Bladder microvascular endothelial cell (primary cell): ENCODE results near the gene RNASE8. TPM values are rescaled to one million over a fixed set of nuclear protein-coding genes. Genes with fewer than 3 reads are reported as not detected.

Experiments used
- total RNA-seq: library from RNA; depleted of rRNA; stranded (reverse); fragments of >200 nt; gene quantifications from 2 replicates; pipeline ENCODE4 v1.2.3, GENCODE V29; 2014

The RNASE8 gene, protein sequence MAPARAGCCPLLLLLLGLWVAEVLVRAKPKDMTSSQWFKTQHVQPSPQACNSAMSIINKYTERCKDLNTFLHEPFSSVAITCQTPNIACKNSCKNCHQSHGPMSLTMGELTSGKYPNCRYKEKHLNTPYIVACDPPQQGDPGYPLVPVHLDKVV
- total RNA-seq: not detected in 2 replicates

DNA sequence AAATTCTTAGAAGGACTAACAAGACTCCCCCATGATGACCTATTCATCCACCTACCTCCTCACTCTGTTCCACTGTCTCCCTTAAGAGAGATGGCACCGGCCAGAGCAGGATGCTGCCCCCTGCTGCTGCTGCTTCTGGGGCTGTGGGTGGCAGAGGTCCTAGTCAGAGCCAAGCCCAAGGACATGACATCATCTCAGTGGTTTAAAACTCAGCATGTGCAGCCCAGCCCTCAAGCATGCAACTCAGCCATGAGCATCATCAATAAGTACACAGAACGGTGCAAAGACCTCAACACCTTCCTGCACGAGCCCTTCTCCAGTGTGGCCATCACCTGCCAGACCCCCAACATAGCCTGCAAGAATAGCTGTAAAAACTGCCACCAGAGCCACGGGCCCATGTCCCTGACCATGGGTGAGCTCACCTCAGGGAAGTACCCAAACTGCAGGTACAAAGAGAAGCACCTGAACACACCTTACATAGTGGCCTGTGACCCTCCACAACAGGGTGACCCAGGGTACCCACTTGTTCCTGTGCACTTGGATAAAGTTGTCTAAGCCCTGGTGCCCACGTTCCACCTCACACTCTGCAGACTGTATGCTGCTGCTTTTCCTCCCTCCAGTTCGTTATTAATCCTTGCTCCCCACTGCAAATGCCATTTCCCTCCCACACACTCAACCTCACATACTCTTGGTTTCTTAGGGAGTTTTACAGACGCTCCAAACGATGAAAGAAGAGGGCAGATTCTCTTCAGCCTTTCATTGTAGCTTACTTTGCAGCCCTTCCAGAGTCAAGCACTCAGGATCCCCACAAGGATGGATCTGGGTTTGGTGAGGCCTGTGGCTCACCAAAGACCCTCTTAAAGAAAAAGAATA lies at the start of gene RNASE8:
TSS of gene RNASE8 (plus strand) at position 20 of the 873 bp plus-strand sequence. CDS start at position 91, 71 bp downstream.

DNA sequence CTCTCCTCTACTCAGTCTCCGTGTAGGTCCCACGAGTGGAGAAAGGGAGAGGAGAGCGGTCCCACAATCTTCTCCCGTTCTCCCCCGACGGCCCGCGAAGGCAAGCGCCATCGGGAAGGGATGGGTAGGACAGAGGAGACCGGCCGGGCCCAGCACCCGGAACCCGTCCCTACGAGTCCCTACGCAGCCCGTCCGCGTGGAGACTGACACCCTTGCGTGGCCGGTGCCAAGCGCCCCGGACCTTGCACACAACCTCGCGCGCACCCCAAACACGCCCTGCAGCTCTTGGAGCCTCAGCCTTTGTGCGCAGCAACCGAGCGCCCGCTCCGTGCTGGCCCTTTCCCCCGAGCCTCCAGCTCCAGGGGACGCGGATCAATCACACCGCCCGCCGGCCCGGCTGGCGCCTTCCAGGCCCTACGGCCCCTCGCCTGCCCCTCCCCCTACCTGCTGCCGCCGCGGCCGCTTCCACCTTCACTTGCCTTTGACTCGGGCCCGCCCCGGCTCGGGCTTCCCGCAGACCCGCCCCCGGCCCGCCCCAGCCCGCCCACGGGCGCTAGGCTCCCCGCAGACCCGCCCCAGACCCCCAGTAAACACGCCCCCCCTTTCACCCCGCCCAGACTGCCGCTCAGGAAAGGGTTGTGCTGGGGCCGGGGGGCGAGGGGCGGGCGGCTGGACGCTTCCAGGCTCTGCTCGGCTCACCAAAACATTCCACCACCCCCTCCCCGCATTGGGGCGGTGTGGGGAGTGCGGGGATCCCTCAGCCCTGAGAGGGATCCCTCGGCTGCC lies 32.8 kb upstream of the RNASE8 start, which contains the start of gene NDRG2:
TSS of gene NDRG2 (minus strand) at position 477 of the 786 bp plus-strand sequence. CDS start 1,746 bp downstream, outside the sequence.

DNA sequence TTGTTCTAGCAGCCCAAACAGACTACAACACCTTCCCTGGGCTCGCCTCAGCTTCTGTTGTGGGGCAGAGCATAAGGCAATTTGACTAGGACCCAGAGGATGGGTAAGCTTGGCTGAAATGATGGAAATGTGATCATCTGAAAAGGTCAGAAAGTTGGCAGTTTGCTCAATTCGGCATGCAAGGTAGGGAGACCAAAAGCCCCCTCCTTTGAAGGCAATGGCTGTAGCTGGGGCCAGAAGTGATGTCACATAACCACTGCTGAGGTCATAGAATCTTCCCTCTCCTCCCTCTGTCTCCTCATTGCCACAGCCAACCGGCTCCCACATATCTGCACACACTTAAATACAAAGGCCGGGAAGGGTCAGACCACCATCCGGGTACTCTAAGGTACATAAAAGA lies 27.7 kb upstream of the RNASE8 start, which contains the start of gene TPPP2:
TSS of gene TPPP2 (plus strand) at position 301 of the 400 bp plus-strand sequence. CDS start 365 bp downstream, outside the sequence.

DNA sequence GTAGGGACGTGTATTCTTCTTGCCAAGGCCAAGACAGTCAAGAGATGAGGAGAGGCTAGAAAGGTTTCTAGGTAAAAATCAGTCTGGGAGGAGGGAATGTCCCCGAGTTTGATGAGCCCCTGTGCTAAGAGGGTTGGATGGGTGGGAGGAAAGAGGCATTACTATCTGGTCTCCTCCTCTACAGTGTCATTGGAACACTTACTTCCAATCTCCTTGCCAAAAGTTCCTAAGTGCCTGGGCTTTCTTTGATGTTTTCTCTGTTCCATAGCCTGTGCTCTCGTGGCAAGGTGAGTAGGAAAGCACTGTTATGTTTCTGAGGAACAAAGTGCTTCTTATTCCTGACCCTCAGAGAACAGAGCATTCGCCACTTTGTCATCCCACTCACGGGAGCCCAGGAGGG lies 22.9 kb upstream of the RNASE8 start, which contains the start of gene RNASE13:
TSS of gene RNASE13 (minus strand) at position 101 of the 400 bp plus-strand sequence. CDS start 519 bp downstream, outside the sequence.

DNA sequence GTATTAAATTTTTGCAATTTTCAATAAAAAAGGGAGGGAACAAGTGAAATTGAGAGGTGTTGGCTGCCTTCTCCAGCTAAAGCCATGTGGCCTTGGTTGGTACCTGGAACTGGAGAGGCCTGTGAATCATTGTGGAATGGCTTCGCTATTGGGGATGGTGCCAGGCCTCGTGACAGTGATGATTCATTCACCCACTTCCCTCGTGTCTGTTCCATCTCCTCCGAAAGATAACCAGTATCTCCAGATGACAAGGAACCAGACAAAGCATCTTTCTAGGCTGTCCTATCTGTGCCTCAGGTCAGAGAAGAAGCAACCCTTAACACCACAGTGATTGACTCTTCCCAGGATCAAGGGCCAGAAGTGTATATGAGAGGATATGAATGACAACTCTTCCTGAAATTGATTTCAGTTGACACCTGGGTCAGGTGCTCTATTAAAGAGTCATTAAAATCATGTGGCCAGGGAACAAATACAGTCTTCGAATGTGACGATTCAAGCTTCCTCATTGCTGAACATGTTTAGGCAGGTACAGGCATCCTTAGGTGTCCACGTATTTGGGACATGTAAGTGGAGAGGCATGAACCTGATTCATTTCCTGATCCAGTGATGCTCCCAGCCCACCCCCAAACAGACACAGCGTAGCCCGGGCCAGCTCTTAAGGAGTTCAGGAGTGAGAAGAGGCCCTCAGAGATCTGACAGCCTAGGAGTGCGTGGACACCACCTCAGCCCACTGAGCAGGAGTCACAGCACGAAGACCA lies 15.8 kb upstream of the RNASE8 start, which contains the start of gene RNASE7:
TSS of gene RNASE7 (plus strand) at position 687 of the 758 bp plus-strand sequence. CDS start 631 bp downstream, outside the sequence.

DNA sequence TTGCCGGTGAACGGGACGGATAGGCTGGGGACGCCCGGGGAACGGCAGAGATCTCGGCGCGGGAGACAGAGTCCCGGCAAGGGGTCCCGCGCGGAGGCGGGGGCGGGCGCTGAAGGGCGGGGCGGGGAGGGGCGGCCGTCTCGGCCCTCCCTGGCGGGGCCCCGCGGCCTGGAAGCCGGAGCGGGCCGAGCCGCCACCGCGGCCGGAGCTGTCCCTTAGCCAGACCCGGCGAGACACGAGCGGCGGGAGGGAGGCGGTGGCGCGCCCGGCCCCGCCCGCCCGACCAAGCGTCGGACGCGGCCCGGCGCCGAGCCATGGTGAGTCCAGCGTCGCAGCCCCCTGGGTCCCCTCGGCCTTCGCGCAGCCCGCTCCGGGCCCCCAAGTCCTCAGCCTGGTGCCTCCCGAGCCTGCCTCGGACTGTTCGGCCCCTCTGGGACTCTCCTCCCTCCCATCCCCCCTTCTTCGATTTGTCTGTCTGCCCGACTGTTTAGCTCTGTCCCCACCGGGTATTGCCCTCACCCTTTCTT lies 12.5 kb downstream of the RNASE8 start, which contains the start of gene ARHGEF40:
TSS of gene ARHGEF40 (plus strand) at position 222 of the 527 bp plus-strand sequence. CDS start at position 315, 93 bp downstream.

DNA sequence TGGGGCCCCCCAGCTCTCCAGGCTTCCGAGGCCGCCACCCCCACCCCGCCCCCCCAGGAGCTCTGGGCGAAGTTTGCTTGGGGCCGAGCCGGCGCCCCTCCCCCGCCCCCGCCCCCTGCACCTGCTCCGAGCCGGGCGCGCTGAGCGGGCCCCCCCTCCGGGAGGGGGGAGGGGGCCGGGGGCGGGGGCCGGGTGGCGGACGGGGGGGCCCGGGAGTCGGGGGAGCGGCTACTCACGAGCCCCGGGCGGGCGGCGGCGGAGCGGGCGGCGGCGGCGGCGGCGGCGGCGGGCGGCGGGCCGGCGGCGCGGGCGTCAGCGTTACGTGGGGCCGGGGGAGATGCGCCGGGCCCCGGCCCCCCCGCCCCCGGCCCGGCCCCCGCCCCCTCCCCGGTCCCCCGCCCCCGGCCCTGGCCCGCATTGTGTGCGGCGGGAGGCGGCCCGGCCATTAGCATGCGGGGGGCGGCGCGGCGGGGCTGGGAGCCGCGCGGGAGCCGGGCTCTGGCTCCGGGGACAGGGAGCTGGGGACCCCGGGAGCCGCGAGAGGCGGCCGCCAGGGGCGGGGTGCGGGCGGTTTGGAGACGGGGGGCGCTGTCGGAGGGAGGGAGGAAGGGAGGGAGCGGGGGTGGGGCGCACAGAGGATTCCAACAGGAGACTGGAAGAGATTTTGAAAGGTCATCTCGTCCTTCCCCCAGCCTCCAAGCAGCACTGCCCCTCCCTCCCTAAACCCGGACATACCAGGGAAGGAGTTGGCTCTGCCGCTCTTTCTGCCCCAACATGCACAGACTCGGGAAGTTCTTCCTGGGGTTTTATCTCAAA lies 40.7 kb downstream of the RNASE8 start, which contains the start of gene ZNF219:
TSS of gene ZNF219 (minus strand) at position 580 of the 816 bp plus-strand sequence. CDS start 5,064 bp downstream, outside the sequence.

DNA sequence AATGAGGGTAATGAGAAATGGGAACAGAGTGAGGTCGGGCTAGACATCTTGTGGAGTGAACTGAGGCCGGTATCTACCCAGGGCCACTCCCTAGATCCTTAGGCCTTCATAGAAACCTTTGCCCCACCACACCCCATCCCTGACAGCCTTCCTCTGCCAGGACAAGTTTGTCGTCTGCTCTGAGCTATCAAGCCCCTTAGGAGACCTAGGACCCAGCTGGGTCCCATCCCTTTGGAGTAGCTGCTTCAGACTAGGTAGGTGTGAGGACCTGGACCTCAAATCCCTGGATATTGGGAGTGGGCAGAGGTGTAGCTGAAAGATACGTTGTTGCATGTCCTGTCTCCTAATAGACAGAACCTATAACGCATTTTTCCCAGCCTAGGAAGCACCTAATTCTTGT lies 43.3 kb downstream of the RNASE8 start, which contains the start of gene TMEM253:
TSS of gene TMEM253 (plus strand) at position 136 of the 400 bp plus-strand sequence. CDS start 278 bp downstream, outside the sequence.

Other genes with a start within 250 kb of the RNASE8 start
- not detected in 2 replicates for gene RNASE3, start 166.4 kb upstream of the RNASE8 start, total RNA-seq
- gene RNASE2, start 102.3 kb upstream of the RNASE8 start, total RNA-seq: not detected in 2 replicates
- 20.6 and 22.3 TPM in 2 replicates for gene METTL17, start 67.8 kb upstream of the RNASE8 start, total RNA-seq
- gene SLC39A2, start 58.5 kb upstream of the RNASE8 start, total RNA-seq: not detected in 2 replicates
- gene NDRG2, start 32.8 kb upstream of the RNASE8 start, total RNA-seq: 0.65 and 1.5 TPM in 2 replicates
- not detected in 2 replicates for gene TPPP2, start 27.6 kb upstream of the RNASE8 start, total RNA-seq
- gene RNASE13, start 23.0 kb upstream of the RNASE8 start, total RNA-seq: not detected in 2 replicates
- gene RNASE7, start 15.5 kb upstream of the RNASE8 start, total RNA-seq: not detected in 2 replicates
- gene ARHGEF40, start 12.5 kb downstream of the RNASE8 start, total RNA-seq: 3.1 and 9.9 TPM in 2 replicates
- gene ZNF219, start 40.8 kb downstream of the RNASE8 start, total RNA-seq: 3.2 and 5.2 TPM in 2 replicates
- gene TMEM253, start 43.2 kb downstream of the RNASE8 start, total RNA-seq: 0.13 TPM in 1 of 2 replicates, not detected in the other
- not detected in 2 replicates for gene OR5AU1, start 98.2 kb downstream of the RNASE8 start, total RNA-seq
- 659 and 666 TPM in 2 replicates for gene HNRNPC, start 211.6 kb downstream of the RNASE8 start, total RNA-seq
- gene RPGRIP1, start 222.3 kb downstream of the RNASE8 start, total RNA-seq: under 0.01 and 0.19 TPM in 2 replicates